ENCODE measurements around the gene FGF14.
"Not testable (repeated sequence)": the region's sequence is repeated elsewhere in the genome, so short reads cannot be mapped to it uniquely, and the experiment has no call there.

FGF14 gene

GRCh38 chr13:102190930-102191329 is 210.9 kb downstream of the FGF14 start:
- DNase-seq = no peak

GRCh38 chr13:102187313-102187712 is 214.5 kb downstream of the FGF14 start:
- DNase-seq = no peak

GRCh38 chr13:102185375-102185984 is 216.4 kb downstream of the FGF14 start:
- DNase-seq = no peak

GRCh38 chr13:102183509-102184182 is 218.2 kb downstream of the FGF14 start:
- DNase-seq = no peak

GRCh38 chr13:102182170-102182569 is 219.7 kb downstream of the FGF14 start:
- no peak for DNase-seq

- DNase-seq = no peak
These were observed 224.4 kb downstream of the FGF14 start for GRCh38 chr13:102177431-102177830.

DNA sequence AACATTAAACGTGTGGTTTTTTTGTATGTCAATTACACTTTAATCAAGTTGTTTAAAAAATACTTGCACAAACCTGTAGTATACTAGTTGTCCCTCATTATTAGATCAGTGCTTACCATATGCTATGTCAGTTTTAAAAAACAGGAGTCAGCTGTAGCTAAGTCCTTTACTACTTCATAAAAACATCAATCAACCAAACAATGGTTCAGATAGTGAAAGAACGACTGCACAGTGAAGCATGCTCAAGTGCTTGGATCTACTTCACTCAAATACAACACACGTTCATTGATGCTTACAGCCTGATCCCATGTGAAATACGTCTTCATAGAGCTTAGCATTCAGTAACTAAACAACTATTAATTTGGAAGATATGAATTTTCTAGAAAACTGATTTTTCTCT is 225.0 kb downstream of the FGF14 start:
- no peak for DNase-seq

DNA sequence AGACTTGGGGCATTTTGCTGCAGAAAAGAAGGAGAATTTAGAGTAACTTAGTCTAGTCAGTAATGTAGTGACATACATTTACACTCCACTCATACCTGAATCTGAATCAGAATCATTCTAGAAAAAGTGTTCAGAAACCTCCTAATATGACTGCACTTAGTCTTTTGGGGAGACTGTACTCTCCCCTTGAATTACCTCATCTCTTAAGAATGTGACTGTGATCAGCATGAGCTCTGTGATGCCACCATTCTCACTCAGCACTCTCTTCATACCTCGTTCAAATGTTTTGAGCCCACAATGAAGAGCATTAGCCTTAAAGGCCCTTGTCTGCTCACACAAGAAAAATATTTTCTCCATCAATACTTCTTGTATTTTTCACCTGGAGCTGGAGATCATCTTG is 229.4 kb downstream of the FGF14 start:
- no peak for DNase-seq

- no peak for DNase-seq
These were observed 231.5 kb downstream of the FGF14 start for GRCh38 chr13:102170305-102170704.

DNA sequence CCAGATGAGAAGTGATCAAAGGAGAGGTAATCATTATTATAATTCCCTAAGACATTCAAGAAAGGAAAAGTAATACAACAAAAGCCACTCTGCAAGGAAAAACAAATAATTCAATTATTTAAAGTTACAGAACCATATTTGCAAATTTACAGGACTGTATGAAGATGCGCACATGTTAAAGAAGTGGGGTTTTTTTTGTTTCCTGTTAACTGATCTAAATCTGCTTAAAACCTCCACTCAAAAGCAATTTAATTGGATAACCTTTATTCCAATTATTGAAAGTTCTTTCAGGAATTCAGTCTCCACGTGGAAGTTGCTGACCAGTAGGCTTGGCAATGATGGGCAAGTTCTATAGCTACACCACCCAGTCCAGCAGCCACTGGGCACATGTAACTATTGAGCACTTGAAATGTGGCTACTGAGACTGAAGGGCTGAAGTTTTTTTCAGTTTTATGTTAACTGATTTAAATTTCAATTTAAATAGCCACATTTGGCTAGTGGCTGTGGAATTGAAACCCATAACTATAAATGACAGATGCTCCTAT is 232.3 kb downstream of the FGF14 start:
- no peak for DNase-seq

DNA sequence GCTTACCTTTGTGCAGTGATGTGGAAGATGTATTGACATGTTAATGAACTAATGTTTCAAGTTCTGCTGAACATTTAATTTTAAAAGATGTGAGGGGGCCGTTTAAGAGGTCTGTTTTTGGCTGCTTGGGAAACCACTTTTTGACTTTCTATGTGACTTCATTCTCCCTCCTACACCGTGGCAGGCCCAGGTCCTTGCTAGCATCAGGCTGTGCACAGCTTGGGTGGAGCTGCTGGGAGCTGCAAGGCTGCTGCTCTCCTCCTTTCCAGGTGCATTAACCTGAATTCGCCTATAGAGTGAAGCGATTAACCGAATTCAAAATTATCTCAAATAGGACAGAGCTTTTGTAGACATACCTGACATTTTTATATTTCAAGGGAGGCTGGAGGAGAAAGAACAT is 249.1 kb downstream of the FGF14 start:
- DNase-seq = no peak

DNA sequence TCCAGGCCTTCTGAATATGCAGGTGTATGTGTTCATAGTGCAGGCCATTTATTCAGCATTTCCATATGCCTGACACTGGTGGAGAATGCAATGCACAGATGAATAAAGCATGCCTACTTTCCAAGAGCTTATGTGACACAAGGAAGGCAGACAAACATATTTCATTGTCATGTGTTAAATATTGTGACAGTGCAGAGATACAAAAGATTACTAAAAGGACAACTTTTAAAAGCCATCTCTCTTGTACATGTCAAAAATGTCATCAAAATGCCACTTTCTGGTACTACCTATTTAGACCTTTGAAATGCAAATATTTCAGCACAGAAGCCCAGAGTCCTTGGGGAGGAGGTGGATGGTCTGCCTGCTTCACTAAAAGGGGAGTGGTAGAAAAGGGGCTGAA is 254.5 kb downstream of the FGF14 start:
- no peak for DNase-seq

DNA sequence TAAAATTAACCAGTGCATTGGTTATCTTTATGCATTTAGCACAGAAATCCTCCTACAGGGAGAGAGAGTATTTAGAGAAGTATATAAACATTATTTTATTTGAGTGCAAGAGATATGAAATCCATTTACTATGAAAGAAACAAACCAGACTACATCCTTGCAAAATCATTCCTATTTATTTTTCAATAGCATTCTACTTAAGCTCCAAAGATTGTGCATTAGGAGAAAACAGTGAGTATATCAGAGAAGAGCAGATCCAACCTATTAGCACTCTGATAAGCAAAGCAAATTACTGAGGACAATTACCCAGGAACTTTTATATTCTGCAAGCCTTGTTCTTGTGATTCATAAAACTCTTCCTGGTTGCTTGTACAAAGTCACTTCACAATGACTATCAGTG is 256.1 kb downstream of the FGF14 start:
- DNase-seq = no peak

GRCh38 chr13:102142473-102142826 is 259.4 kb downstream of the FGF14 start:
- no peak for DNase-seq

- DNase-seq = no peak
These were observed 260.0 kb downstream of the FGF14 start for GRCh38 chr13:102141625-102142472.

DNA sequence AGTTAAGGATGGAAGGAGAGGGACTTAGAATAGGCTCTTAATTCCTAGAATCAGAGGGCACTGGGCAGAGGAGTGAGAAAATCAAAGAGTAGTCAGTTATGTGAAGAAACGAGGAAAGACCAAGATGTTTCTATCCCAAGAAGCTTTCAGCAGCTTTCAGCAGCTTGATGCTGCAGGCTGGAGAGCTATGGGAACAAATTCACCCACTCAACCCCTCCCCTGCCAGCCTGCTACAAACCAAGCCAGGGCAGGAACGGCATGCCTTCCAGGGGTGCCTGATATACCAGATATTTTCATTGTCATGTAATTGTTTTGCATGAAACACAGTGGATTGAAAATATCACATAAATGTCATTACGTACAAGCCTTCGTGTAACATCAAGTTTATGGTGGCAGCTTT is 262.2 kb downstream of the FGF14 start:
- DNase-seq = no peak

GRCh38 chr13:102138635-102139190 is 263.1 kb downstream of the FGF14 start:
- no peak for DNase-seq

DNA sequence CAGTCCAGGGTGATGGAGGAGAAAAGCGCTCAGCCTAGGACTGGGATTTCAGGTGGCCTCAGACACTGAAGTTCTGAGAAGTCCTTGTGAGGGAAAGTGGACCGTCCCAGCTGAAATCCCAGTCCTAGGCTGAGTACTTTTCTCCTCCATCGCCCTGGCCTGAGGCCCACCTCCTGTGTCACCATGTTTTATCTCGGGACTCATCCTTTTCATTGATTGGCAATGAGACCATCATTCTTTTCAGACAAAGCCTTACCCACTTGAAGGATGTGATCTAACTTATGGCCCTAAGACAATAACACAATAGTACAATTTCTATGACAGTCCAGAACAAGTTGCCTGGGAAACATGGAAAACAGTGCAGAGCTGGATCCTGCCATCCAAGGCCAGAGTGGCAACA is 263.9 kb downstream of the FGF14 start:
- DNase-seq = not testable (repeated sequence)

DNA sequence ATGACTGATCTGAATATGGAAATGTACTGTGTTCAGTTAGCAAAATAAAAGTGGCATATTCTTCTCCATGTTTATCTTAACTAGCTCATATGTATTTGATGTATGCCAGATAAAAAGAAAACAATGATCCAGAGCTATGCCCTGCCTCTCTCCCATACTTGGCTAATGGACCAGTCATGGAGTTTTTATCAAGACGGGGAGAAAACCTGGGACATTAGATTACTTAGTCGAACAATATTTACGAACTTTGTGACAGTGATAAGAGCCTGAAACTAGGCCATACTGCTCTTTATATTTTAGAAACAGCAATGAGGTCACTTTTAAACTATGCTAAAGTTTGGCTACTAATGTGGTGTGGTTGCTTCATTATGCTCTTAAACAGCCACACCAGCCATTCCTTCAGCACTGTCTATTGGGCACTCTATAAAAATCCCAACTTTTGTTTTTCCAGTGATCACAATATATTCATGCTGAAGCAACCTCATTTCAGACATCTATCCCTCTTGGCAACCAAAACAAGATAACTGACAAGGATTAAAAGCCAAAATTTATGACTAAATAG is 265.0 kb downstream of the FGF14 start:
- DNase-seq = no peak

DNA sequence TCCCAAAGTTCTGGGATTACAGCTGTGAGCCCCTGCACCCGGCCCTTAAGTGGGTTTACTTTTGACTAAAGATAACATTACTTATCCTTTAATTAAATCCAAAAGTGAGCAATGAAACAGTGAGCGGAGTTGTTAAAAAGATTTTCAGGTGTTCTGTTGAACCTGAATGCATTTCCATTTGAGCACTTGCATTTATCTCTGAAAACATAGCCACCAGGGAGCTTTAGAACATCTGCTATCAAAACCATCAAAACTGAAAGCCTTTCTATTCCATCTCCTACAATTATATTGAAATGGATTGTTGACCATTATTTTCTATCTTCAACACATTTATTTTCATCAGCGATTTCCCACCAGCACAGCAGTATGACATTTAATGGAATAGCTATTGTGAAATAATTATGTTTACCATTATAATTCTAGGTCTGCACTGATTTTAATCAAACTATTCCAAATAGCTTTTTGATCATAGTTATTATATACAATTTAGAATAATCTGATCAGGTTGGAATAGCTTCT is 269.0 kb downstream of the FGF14 start:
- DNase-seq = no peak

DNA sequence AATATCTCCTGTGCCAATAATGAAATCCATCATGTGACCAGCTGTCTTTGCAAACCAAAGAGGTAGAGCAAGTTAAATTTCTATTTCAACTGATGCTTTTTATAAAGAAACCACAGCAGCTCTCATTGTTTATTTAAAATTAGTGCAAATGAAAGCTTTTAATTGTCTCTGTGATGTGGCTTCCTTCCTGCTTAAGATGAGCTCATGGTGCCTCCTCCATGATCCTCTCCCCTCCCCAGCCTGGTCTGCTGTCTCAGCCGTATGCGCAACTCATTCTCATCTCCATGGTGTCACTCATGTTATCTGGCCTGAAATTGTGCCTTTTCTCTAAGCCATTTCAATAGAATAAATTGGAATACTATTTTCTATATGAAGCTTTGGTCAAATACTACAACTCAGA is 270.6 kb downstream of the FGF14 start:
- no peak for DNase-seq

DNA sequence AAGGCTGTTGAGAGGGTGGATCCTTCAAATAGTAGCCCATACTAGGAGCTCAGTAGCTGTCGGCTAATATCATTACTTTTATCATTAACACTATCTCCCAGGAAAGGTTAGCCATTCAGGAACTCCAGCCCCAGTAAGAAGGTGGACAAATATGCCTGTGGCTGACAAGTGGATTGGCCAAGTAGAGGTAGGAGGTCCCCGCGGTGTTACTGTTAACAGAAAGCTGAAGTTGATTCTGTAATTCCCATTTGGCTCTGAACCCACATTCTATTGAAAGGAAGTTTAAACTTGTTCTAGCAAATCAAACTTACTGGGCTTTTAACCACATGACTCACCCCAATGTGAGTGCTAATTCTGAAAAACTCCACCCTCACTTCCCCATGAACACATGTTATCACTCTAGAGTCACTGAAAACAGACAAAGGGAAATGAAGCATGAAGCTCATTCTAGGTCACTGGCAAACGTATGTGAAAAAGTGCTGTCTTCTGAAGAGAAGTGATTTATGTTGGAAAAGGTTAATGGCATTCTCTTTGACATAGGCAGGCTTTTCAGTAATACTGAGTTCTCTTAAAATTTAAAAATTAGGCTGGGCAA is 273.5 kb downstream of the FGF14 start:
- no peak for DNase-seq
